Thoracic aorta (tissue), 2 donors: ENCODE data around the gene BEND7. TPM values are rescaled to one million over a fixed set of nuclear protein-coding genes. Genes with fewer than 3 reads are reported as not detected.

Experiments
- ATAC-seq: fragments of 150-250 bp; one replicate; pipeline ENCODE4 v1.8.0; 2017; ENCODE audit warnings: low read depth; ENCODE audit not compliant: insufficient number of reproducible peaks, low FRiP score
- DNase-seq: peaks from one replicate; pipeline ENCODE4 v3.0.0-alpha.2; 2020; ENCODE audit warnings: low spot score
- H3K27ac ChIP-seq, 2 donors: fragments of 200-600 bp; sonication (generic); 1 replicate in 1 of 2; 2 replicates in 1 of 2; pipeline ENCODE4 v1.5.1; 2016; ENCODE audit warnings: mild to moderate bottlenecking in 2 of 2, moderate library complexity in 2 of 2
- H3K27me3 ChIP-seq: fragments of 200-600 bp; sonication (generic); replicated peaks from 2 replicates; pipeline ENCODE4 v1.6.0; 2016; ENCODE audit warnings: mild to moderate bottlenecking; ENCODE audit not compliant: insufficient read depth
- H3K36me3 ChIP-seq: fragments of 200-600 bp; sonication (generic); one replicate; pipeline ENCODE4 v1.5.1; 2016
- H3K4me1 ChIP-seq, 2 donors: fragments of 200-600 bp; sonication (generic); 1 replicate in 1 of 2; 2 replicates in 1 of 2; pipeline versions ENCODE4 v1.5.1 to v1.6.0; 2016; ENCODE audit warnings: low read depth in 2 of 2, mild to moderate bottlenecking in 1 of 2; ENCODE audit not compliant: control insufficient read depth in 1 of 2
- H3K4me3 ChIP-seq: fragments of 200-600 bp; sonication (generic); 2 replicates; pipeline ENCODE4 v1.5.1; 2016; ENCODE audit warnings: mild to moderate bottlenecking
- H3K9me3 ChIP-seq: fragments of 200-600 bp; sonication (generic); 2 replicates; pipeline ENCODE4 v1.5.1; 2016
- CTCF ChIP-seq: fragments of 200-600 bp; sonication (generic); IDR thresholded peaks from one replicate; pipeline ENCODE4 v1.5.1; 2019; ENCODE audit warnings: antibody characterized with exemption
- total RNA-seq, 2 donors: library from RNA; depleted of rRNA; stranded (reverse); fragments of >200 nt; gene quantifications; one replicate each; pipeline versions ENCODE4 v1.1.0 to v1.2.3, GENCODE V29; 2016

The BEND7 gene
- total RNA-seq, 2 donors from 2014 or later, result 15.3 to 38.5 TPM

GRCh38 chr10:13425397-13425796 is 103.4 kb downstream of the BEND7 start:
- Histone ChIP-seq H3K4me1 (no peaks in the 10 kb centered on the region), H3K27me3 (no peaks in the 10 kb centered on the region), H3K4me3 (no peak overlapping the region), H3K9me3 (peaks cover 5% of the 10 kb centered on the region), H3K27ac (no peak overlapping the region), H3K36me3 (no peaks in the 10 kb centered on the region)
- no peak for DNase-seq
- TF ChIP-seq CTCF, result no peak
- ATAC-seq, result no peak

GRCh38 chr10:13422800-13423199 is 106.0 kb downstream of the BEND7 start:
- DNase-seq (no peak), ATAC-seq (no peak)
- no peak for TF ChIP-seq CTCF
- H3K4me1 ChIP-seq, result no peaks in the 10 kb centered on the region
- H3K9me3 ChIP-seq, result peaks cover 5% of the 10 kb centered on the region
- H3K4me3 ChIP-seq, result no peak overlapping the region
- H3K27ac ChIP-seq, result no peak overlapping the region
- H3K27me3 ChIP-seq, result no peaks in the 10 kb centered on the region
- H3K36me3 ChIP-seq, result no peaks in the 10 kb centered on the region

GRCh38 chr10:13421382-13421917 is 107.4 kb downstream of the BEND7 start:
- ATAC-seq, result no peak
- H3K4me3 ChIP-seq, result no peak overlapping the region
- no peak for DNase-seq
- no peak for TF ChIP-seq CTCF
- peaks cover 5% of the 10 kb centered on the region for H3K9me3 ChIP-seq
- no peaks in the 10 kb centered on the region for H3K4me1 ChIP-seq
- no peaks in the 10 kb centered on the region for H3K36me3 ChIP-seq
- no peaks in the 10 kb centered on the region for H3K27me3 ChIP-seq
- H3K27ac ChIP-seq, result no peak overlapping the region

- TF ChIP-seq CTCF, result no peak
- H3K4me1 ChIP-seq, result no peaks in the 10 kb centered on the region
- H3K36me3 ChIP-seq, result no peaks in the 10 kb centered on the region
- no peak overlapping the region for H3K27ac ChIP-seq
- no peak overlapping the region for H3K4me3 ChIP-seq
- DNase-seq (no peak), ATAC-seq (no peak)
- no peaks in the 10 kb centered on the region for H3K27me3 ChIP-seq
- peaks cover 5% of the 10 kb centered on the region for H3K9me3 ChIP-seq
These were observed 108.1 kb downstream of the BEND7 start for GRCh38 chr10:13420532-13421307.

GRCh38 chr10:13417459-13418126 is 111.2 kb downstream of the BEND7 start:
- Histone ChIP-seq H3K4me1 (no peaks in the 10 kb centered on the region), H3K9me3 (no peaks in the 10 kb centered on the region), H3K36me3 (no peaks in the 10 kb centered on the region), H3K27ac (no peak overlapping the region), H3K27me3 (no peaks in the 10 kb centered on the region), H3K4me3 (no peak overlapping the region)
- DNase-seq, result no peak
- no peak for ATAC-seq
- TF ChIP-seq CTCF, result no peak
